ENCODE results near the gene CFAP20.

DNA sequence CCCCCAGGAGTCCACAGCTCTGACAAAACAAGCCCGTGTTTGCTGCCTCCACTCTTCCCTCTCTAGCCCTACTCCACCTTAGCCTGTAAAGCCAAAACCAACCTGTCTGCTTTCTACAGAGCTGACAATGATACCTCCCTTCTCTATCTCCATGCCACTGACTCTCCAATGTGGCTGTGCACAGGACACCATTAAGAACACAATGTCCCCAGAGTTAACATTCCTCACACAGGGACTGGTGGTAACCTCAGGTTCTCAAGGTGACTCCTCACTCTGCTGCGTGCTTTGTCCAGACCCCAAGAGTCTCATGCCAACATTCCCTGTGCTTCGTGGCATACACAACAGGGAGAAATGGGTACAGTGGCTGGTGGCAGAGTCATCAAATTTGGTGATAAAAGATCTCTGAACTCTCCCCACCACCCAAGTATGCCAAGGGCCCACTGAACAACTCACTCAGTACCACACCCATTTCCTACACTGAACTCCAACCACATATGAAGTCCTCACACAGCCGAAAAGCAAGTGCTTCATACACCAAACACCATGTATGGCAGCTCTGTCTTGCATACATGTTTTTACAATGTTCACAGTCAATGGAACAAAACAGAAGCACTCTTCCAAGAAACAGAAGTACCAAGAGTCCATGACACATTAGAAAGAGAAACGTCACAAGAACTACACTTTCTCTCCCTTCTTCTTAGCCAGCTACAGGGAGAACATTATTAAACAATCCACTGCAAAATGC lies 47.6 kb upstream of the CFAP20 start:
- TF ChIP-seq, protein P1, sequence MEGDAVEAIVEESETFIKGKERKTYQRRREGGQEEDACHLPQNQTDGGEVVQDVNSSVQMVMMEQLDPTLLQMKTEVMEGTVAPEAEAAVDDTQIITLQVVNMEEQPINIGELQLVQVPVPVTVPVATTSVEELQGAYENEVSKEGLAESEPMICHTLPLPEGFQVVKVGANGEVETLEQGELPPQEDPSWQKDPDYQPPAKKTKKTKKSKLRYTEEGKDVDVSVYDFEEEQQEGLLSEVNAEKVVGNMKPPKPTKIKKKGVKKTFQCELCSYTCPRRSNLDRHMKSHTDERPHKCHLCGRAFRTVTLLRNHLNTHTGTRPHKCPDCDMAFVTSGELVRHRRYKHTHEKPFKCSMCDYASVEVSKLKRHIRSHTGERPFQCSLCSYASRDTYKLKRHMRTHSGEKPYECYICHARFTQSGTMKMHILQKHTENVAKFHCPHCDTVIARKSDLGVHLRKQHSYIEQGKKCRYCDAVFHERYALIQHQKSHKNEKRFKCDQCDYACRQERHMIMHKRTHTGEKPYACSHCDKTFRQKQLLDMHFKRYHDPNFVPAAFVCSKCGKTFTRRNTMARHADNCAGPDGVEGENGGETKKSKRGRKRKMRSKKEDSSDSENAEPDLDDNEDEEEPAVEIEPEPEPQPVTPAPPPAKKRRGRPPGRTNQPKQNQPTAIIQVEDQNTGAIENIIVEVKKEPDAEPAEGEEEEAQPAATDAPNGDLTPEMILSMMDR (IDR thresholded peaks at IDR 0.05; ENCODE audit: insufficient read depth, low read length, poor library complexity, severe bottlenecking), result no peak
- TF ChIP-seq EZH2phosphoT487 (conservative IDR thresholded peaks at IDR 0.05; ENCODE audit: low read length), result no peak

Data from SU-DHL-6 (cell line).